IPS-15b (cell line): ENCODE results near the gene POMT2.

ENCODE experiments used
- H3K27me3 ChIP-seq: one replicate; pipeline ENCODE4 v1.6.1; 2013; ENCODE audit warnings: low read length; ENCODE audit not compliant: control insufficient read depth, insufficient read depth
- H3K36me3 ChIP-seq: one replicate; pipeline ENCODE4 v1.6.1; 2013; ENCODE audit warnings: low read length; ENCODE audit not compliant: control insufficient read depth, insufficient read depth
- H3K4me1 ChIP-seq: one replicate; pipeline ENCODE4 v1.6.1; 2013; ENCODE audit warnings: mild to moderate bottlenecking, low read length; ENCODE audit not compliant: control insufficient read depth, insufficient read depth
- H3K4me3 ChIP-seq: one replicate; pipeline ENCODE4 v1.5.1; 2013; ENCODE audit warnings: low read depth, low read length
- H3K9ac ChIP-seq: one replicate; pipeline ENCODE4 v1.6.1; 2013; ENCODE audit warnings: low read depth, mild to moderate bottlenecking, low read length
- H3K9me3 ChIP-seq: one replicate; pipeline ENCODE4 v1.6.1; 2013; ENCODE audit warnings: mild to moderate bottlenecking, low read length; ENCODE audit not compliant: control insufficient read depth, insufficient read depth

POMT2 gene

GRCh38 chr14:77225254-77225653 is 95.4 kb downstream of the POMT2 start:
- no peaks in the 10 kb centered on the region for H3K36me3 ChIP-seq
- H3K4me3 ChIP-seq = no peak overlapping the region
- no peak overlapping the region for H3K9ac ChIP-seq
- H3K27me3 ChIP-seq = no peaks in the 10 kb centered on the region
- H3K9me3 ChIP-seq = no peaks in the 10 kb centered on the region
- peaks cover 15% of the 10 kb centered on the region for H3K4me1 ChIP-seq
